Inferior parietal cortex (tissue), 1 donor: ENCODE results near the gene ZNF441.
"Not testable (repeated sequence)": the region's sequence is repeated elsewhere in the genome, so short reads cannot be mapped to it uniquely, and the experiment has no call there.

Experiments used
- DNase-seq: peaks from one replicate; pipeline ENCODE4 v3.0.0-alpha.2; 2016; ENCODE audit errors: extremely low spot score

ZNF441 gene

DNA sequence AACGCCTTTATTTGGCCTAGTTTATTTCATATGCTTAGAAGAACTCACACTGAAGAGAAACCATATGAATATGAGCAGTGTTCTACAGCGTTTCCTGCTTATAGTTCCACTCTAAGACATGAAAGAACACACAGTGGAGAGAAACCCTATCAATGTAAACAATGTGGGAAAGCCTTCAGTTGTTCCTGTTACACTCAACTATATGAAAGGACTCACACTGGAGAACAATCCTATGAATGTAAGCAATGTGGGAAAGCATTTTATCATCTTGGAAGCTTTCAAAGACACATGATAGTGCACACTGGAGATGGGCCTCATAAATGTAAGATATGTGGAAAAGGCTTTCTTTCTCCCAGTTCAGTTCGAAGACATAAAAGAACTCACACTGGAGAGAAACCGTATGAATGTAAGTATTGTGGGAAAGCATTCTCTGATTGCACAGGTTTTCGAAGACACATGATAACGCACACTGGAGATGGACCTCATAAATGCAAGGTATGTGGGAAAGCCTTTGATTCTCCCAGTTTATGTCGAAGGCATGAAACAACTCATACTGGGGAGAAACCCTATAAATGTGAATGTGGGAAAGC lies 13.7 kb downstream of the ZNF441 start:
- no peak for DNase-seq

DNA sequence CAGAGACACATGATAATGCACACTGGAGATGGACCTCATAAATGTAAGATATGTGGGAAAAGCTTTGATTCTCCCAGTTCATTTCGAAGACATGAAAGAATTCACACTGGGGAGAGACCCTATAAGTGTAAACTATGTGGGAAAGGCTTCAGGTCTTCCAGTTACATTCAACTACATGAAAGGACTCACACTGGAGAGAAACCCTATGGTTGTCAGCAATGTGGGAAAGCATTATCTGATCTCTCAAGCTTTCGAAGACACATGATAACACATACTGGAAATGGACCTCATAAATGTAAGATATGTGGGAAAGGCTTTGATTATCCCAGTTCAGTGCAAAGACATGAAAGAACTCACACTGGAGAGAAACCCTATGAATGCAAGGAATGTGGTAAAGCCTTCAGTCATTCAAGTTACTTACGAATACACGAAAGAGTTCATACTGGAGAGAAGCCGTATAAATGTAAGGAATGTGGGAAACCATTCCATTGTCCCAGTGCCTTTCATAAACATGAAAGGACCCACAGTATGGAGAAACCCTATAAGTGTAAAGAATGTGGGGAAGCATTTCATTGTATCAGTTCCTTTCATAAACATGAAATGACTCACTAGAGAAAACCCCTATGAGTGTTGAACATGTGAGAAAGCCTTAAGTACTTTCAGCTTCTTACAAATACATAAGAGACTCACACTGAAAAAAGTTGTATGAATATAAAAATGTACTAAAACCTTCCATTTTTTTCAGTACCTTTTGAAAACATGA lies 14.7 kb downstream of the ZNF441 start:
- no peak for DNase-seq

DNA sequence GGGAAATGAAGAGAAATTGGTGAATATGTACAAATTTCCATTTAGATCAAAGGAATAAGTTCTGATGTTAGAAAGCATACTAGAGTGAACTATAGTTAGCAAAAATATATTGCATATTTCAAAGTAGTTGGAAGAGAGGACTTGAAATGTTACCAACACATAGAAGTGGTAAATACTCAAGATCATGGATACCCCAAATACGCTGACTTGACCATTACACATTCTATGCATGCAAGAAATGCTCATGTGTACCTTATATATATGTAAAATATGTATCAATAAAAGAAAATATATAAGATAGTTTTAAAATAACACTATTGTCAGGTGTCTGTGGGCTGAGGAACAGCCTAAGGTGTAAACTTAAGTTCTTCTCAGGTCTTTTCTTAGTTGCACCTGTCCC lies 17.0 kb downstream of the ZNF441 start:
- no peak for DNase-seq

DNA sequence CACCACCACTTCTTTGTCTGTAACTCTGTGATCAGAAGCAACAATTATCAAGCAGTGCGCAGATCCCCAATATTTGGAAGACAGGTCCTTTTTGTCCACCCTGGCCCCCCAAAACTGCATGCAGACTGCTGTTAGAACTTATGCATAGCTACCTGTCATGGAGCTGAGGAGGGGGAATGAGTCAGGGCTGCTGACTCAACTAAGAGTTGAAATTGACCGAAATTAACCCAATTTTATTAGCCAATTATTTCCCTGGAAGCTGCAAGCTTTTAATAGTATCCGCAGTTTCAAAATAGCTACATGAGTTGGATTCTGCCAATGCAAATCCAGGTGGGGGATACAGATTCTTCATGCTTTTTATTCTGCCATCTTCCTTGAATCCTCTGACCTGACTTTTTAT lies 17.6 kb downstream of the ZNF441 start:
- no peak for DNase-seq

DNA sequence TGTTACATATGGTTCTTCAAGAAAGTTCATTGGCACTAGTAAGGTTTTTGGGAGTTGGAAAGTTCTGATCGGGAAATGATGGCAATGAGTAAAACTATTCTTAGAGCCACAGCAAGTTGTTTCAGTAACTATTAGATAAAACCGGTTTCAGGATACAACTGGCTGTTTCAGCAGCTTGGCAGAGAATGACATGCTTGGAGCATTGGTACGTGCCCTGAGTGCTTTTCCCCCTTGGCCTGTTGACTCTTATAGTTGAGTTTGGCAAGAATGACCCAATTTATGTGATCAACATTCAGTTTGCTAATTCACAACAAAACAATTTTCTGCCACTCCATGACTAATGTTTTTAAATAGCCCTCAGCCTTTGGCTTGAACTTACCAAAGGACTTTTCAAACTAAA lies 20.7 kb downstream of the ZNF441 start:
- no peak for DNase-seq

DNA sequence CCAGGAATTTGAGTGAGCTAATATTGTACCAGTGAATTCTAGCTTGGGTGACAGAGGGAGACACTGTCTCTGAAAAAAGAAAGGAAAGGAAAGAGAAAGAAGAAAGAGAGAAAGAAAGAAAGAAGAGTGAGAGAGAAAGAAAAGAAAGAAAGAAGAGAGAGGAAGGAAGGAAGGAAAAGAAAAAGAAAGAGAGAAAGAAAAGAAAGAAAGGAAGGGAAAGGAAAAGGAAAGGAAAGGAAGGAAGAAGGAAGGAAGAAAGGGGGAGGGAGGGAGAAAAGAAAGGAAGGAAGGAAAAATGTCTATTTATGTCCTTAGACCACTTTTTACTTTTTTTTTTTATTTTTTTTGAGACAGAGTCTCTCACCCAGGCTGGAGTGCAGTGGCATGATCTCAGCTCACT lies 26.1 kb downstream of the ZNF441 start:
- DNase-seq, result no peak

DNA sequence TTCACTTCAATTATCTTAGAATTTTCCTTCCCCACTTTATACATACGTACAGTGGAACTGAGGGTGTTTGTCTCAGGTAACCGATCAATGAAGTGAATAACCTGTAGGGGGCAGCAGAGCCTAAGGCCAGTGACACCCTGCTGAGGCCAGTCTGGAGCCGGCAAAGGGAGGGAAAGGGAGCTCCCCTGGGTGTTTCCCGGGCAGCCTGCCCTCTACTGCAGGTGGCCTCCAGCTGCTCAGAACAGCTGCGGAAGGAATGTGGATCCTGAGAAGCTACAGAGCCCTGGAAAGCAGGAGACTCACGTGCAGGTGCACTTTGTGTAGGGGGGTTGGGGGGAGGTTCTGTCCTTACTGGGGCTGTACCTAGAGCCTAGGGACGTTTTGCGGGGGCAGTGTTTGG lies 30.7 kb downstream of the ZNF441 start:
- DNase-seq, result peak; percentile 90

DNA sequence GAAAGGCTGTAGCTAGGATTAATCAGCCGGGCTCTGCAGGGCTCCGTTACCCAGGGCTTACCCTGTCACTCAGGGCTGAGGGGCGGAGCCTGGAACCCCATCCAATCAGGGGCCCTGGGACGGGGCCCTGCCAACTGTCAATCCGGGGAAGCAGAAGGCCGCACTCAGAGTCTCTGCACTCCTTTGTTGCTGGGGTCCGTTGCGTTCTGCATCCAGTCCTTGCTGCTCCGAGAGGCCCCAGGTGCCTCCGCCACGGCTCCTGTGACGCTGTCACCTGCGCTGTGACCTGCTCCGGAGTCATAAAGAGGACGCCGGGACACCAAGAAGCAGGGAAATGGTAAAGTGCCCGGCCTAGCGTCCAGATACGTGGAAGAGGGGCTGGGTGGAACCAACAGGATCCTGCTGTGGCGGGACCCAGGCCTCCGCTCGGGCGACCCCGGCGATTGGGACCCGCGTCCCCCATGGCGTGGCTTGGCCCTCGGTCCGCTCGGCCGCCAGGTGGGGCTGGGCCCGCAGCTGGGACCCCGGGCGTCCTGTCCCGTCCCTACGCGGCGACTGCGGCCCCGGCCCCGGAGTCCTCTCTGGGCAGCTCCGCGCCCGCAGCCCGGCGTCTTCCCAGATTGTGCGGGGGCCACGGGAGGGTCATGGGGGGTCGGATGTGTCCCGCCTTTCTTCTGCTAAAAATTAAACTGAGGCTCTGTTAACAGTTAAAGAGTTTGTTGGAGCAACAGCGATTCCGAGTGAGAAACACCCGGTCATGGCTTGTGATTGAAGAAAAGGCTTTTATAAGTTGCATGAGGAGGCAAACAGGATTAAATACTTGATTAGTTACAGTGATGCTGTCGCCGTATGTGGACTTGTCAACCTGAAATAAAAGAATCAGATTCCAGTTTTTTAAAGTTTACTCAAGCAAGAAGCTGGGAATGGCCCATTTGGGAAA lies 31.9 kb downstream of the ZNF441 start, which contains the start of gene ZNF491:
TSS of gene ZNF491 (plus strand) at position 133 of the 940 bp plus-strand sequence. CDS start 7,431 bp downstream, outside the sequence.
- DNase-seq, result peak; percentile 91

DNA sequence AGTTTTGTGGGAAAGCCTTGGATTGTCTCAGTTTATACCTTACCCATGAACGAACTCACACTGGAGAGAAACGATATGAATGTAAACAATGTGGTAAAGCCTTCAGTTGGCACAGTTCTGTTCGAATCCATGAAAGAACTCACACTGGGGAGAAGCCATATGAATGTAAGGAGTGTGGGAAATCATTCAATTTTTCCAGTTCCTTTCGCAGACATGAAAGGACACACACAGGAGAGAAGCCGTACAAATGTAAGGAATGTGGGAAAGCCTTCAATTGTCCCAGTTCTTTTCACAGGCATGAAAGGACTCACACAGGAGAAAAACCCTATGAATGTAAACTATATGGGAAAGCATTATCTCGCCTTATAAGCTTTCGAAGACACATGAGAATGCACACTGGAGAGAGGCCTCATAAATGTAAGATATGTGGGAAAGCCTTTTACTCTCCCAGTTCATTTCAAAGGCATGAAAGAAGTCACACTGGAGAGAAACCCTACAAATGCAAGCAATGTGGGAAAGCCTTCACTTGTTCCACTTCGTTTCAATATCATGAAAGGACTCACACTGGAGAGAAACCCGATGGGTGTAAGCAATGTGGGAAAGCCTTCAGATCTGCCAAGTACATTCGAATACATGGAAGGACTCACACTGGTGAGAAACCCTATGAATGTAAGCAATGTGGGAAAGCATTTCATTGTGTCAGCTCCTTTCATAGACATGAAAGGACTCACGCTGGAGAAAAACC lies 39.7 kb downstream of the ZNF441 start:
- DNase-seq, result no peak

DNA sequence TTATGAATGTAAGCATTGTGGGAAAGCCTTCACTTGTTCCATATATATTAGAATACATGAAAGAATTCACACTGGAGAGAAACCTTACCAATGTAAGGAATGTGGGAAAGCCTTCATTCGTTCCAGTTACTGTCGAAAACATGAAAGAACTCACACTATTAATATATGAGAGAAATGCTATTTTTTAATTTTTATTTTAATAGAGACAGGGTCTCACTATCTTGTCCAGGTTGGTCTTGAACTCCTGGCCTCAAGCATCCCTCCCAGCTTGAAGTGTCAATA lies 40.2 kb downstream of the ZNF441 start:
- no peak for DNase-seq

DNA sequence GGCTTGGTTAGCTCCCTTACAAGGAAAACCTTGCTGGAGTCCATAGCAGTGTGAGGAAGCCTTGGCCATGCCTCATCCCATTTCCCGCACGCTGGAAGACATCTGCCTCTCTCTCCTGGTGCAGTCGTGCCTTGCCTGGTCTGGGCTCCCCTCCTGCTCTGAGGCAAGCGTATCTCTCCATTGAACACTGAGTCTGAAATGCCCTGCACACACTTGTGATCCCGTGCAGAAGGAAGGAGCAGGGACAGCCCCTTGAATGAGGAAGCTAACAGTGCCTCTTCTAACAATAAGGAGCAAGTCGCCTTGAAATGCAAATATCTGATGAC lies 46.9 kb downstream of the ZNF441 start:
- no peak for DNase-seq

DNA sequence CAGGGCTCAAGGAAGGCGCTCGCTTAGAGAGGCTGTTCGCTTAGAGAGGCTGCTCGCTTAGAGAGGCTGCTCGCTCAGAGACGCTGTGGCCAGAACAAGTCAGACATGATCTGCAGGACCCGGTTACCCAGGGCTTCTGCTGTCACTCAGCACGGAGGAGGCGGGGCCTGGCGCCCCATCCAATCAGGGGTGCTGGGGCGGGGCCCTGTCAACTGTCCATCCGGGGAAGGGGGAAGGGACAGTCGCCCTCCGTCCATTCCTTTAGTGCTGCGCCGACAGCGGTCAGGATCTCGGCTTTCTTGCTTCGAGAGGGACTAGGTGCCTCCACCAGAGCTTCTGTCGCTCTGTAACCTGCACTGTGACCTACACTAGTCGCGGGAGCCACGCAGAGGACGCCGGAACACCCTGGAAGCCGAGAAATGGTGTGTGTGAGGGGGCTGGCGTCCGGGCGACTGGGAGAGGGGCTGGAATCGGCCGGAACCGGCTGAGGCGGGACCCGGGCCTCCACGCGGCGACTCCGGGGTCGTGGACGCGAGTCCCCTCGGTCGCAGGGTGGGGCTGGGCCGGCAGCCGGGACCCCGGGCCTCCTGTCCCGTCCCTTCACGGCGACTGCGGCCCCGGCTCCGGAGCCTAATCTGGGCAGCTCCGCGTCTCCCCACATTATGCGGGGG lies 47.4 kb downstream of the ZNF441 start, which contains the start of gene ZNF440:
TSS of gene ZNF440 (plus strand) at position 245 of the 671 bp plus-strand sequence. CDS start at position 420, 175 bp downstream.
- DNase-seq, result peak; percentile 94

DNA sequence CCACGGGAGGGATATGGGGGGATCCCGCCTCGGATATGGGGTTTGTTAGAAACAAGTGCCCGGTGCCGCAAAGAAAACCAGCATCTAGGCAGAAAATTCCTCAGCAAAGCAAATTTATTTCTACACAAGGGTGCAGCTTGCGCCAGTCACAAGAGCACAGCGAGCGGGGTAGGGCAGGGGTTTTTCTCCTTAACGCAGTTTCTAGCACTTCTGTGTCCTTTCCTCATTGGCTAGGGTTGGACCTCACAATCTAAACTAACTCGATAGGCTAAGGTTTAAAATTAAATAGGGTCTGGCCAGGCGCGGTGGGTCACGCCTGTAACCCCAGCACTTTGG lies 47.9 kb downstream of the ZNF441 start:
- DNase-seq, result peak; percentile 6

DNA sequence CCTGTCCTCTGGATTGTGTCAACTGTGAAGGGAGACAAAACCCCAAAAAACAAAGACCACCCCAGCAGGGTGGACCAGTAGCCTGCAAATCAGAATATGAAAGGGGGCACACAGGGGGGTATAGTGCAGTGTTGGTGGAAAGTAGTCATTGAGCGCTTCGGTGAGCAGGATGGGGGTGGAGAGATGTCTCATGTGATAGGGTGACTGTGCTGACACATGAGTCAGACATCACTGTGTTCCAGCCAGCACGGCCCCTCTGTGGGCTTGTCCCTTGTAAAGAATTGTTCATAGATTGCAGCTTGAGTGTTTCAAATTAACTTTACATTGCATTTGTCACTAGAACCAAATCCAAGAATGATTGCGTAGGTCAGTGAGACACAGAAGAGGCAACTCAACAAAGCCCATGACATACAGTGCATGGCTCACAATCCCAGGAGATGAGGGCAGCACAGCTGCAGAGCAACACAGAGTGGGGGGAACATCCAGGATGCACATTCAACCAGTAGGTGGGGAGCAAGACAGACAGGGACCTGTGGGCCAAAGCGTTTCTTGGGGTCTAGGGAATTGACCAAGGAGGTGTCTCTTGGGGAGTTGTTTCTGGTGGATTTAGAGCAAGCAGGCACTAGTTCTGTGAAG lies 54.8 kb downstream of the ZNF441 start:
- DNase-seq, result no peak

DNA sequence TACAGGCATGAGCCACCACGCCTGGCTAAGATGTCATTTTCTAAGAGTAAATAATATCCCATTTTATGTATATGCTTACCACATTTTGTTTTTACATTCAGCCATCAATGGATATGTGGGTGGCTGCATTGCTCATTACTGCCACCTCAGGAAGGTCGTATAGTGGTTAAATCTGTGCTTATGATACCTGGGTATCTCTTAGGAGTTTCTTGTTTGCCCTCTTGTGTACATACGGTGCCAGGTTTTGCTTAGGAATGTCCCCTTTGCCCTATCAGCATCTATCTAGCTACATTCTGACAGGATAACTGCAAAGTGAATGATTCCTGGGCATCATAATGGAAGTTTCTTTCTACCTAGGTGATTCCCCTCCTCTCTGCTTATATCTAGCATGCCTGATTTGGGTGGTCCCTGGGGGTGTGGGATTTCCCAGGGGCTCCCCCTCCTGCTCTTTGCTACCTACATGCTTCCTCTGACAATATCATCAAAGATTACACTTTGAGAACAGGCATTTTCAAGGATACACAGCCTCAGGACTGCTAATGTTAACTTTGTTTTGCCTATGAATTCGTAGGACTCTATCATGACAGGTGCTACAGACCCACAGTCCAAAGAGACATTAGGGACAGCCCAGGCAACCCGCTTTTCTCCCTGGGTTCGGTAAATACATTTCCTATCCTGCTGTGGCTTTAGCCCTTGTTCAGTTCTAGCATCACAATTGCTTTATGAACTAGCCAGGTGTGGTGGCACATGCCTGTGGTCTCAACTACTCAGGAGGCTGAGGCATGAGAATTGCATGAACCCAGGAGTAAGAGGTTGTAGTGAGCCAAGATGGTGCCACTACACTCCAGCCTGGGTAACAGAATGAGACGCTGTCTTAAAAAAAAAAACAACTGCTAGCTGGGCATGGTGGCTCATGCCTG lies 62.4 kb downstream of the ZNF441 start:
- DNase-seq, result not testable (repeated sequence)

DNA sequence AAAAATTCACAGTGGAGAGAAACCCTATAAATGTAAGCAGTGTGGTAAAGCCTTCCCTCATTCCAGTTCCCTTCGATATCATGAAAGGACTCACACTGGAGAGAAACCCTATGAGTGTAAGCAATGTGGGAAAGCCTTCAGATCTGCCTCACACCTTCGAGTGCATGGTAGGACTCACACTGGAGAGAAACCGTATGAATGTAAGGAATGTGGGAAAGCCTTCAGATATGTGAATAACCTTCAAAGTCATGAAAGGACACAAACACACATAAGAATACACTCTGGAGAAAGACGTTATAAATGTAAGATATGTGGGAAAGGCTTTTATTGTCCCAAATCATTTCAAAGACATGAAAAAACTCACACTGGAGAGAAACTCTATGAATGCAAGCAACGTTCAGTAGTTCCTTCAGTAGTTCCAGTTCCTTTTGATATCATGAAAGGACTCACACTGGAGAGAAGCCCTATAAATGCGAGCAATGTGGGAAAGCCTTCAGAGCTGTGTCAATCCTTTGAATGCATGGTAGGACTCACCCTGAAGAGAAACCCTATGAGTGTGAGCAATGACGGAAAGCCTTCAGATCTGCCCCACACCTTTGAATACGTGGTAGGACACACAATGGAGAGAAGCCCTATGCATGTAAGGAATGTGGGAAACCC lies 65.6 kb downstream of the ZNF441 start:
- DNase-seq, result no peak

DNA sequence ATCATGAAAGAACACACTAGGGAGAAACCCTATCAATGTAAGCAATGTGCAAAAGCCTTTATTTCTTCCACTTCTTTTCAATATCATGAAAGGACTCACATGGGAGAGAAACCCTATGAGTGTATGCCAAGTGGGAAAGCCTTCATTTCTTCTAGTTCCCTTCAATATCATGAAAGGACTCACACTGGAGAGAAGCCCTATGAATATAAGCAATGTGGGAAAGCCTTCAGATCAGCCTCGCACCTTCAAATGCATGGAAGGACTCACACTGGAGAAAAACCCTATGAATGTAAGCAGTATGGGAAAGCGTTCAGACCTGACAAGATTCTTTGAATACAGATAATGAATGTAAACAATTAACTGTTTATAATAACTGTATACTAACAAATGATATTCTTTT lies 66.7 kb downstream of the ZNF441 start:
- no peak for DNase-seq
